Upper lobe of right lung (tissue), 1 donor: ENCODE results near the gene DYNLT1. TPM values are rescaled to one million over a fixed set of nuclear protein-coding genes. Genes with fewer than 3 reads are reported as not detected.

Source experiments
- ATAC-seq: fragments of 200-7000 bp; cut with Tn5 transposase; one replicate; pipeline ENCODE4 v1.9.1; 2020; ENCODE audit warnings: mild to moderate bottlenecking, moderate library complexity
- DNase-seq: peaks from one replicate; pipeline ENCODE4 v3.0.0-alpha.2; 2020
- H3K27ac ChIP-seq: fragments of 200-600 bp; one replicate; pipeline ENCODE4 v1.8.0; 2022
- H3K27me3 ChIP-seq: fragments of 200-600 bp; one replicate; pipeline ENCODE4 v1.8.0; 2022; ENCODE audit warnings: mild to moderate bottlenecking
- H3K36me3 ChIP-seq: fragments of 200-600 bp; one replicate; pipeline ENCODE4 v1.8.0; 2022
- H3K4me1 ChIP-seq: fragments of 200-600 bp; one replicate; pipeline ENCODE4 v1.8.0; 2022
- H3K4me3 ChIP-seq: fragments of 200-600 bp; one replicate; pipeline ENCODE4 v1.8.0; 2022; ENCODE audit warnings: mild to moderate bottlenecking
- H3K9me3 ChIP-seq: fragments of 200-600 bp; one replicate; pipeline ENCODE4 v1.8.0; 2022
- intact Hi-C: fragments of 100-400 bp; cut with DNase I; formaldehyde crosslinking; loops from one replicate; pipeline ENCODE4 v1.11.0; 2022
- total RNA-seq: library from RNA; stranded (reverse); fragmentation: NEBNext Ultra II Directional; extraction: Animal tissue kit (Norgen Biotek cat#: 25700); gene quantifications from one replicate; pipeline ENCODE4 v1.2.1, GENCODE V29; 2021
- TF ChIP-seq, protein P1 (sequence below): fragments of 200-600 bp; IDR thresholded peaks from one replicate; pipeline ENCODE4 v1.8.0; 2022; ENCODE audit warnings: antibody characterized with exemption
- donor health status: DM: no; HTN: yes; CAD: no; lungs with severe emphysema.

DYNLT1 gene
- total RNA-seq, 1 donor from 2014 or later, result 104 TPM

DNA sequence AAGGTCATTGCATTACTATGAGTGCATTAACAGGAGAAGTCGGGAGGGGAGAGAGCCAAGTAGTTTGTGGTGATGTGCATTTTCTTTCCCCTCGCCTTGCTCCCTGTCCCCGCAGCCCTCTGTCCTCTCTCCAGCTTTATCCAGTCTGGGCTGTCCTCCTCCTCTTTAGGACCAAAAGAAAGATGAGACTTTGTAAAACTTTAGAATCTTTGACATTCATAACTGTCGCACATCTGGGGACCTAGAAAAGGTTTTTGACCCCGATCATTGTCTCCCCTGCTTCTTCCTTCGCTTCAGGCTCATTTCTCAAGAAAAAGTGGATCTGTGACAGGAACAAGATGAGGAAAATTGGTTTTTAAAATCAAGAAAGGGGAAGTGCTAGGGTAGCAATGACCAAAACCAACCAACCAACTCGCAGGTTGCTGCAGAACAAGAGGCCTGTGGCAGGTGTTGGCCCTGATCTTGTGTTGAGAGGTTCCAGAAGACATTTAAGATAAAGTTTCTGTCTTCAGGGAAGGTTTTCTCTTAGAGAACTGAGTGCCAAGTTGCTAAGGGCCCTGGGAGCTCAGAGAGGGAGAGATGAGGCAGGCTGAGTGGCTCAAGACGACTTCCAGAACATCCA, 22.9 kb upstream of the DYNLT1 start:
- Histone ChIP-seq H3K27ac (peak overlapping the region; percentile 85), H3K4me3 (no peak overlapping the region), H3K9me3 (no peaks in the 10 kb centered on the region), H3K4me1 (peaks cover 33% of the 10 kb centered on the region), H3K36me3 (no peaks in the 10 kb centered on the region), H3K27me3 (no peaks in the 10 kb centered on the region)
- TF ChIP-seq, protein P1, sequence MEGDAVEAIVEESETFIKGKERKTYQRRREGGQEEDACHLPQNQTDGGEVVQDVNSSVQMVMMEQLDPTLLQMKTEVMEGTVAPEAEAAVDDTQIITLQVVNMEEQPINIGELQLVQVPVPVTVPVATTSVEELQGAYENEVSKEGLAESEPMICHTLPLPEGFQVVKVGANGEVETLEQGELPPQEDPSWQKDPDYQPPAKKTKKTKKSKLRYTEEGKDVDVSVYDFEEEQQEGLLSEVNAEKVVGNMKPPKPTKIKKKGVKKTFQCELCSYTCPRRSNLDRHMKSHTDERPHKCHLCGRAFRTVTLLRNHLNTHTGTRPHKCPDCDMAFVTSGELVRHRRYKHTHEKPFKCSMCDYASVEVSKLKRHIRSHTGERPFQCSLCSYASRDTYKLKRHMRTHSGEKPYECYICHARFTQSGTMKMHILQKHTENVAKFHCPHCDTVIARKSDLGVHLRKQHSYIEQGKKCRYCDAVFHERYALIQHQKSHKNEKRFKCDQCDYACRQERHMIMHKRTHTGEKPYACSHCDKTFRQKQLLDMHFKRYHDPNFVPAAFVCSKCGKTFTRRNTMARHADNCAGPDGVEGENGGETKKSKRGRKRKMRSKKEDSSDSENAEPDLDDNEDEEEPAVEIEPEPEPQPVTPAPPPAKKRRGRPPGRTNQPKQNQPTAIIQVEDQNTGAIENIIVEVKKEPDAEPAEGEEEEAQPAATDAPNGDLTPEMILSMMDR, result no peak
- intact Hi-C loops, result no loop called here
- ATAC-seq (no peak), DNase-seq (no peak)

DNA sequence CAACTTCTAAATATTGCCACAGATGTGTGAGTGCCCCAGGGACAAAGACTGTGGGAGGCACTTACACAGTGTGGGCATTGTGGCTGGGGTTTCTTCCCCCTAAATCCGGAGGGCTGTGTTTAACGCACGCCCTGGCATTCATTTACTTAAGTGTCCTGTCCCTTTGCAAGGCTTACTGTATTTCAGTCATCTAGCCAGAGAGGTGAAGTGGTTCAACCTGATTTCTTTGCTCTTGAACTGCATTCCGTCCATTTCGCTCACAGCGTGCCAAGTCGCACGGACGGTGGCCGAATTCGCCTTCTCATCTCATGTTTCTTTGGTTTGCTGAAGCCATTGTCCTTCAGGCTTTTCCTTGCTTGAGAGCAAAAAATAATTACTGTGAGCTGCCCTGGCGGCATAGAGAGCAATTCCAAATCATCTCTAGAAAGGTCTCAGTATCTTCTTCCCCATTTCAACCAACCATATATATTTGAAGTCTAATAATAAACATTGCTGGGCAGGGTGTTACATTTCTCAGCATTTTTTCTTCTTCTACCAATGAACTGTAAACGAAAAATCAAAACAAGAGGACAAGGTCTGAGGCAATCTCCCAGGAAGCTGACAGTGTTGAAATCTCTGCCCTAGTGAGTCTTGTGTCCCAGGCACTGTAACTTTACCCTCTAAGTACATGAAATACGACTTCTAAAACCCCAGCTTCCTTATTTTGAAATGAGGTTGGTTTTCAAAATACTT, 22.3 kb upstream of the DYNLT1 start:
- DNase-seq (peak; percentile 86), ATAC-seq (peak; percentile 89)
- H3K27me3 ChIP-seq, result no peaks in the 10 kb centered on the region
- no peaks in the 10 kb centered on the region for H3K36me3 ChIP-seq
- H3K9me3 ChIP-seq, result no peaks in the 10 kb centered on the region
- intact Hi-C loops, result no loop called here
- no peak overlapping the region for H3K4me3 ChIP-seq
- TF ChIP-seq, protein P1, result no peak
- H3K27ac ChIP-seq, result peak overlapping the region; percentile 85
- peaks cover 36% of the 10 kb centered on the region for H3K4me1 ChIP-seq

DNA sequence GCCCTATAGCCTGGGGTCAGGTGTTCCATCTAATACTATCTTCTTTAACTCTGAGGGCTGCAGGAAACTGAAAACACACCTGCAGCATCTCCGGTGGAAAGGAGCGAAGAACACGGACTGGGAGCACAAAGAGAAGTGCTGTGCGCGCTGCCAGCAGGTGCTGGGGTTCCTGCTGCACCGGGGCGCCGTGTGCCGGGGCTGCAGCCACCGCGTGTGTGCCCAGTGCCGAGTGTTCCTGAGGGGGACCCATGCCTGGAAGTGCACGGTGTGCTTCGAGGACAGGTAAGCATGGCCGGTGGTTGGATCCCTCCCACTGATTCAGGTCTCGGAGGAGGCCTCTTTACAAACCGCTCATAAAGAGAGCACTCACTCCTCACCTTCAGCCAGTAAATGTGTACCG, 20.8 kb upstream of the DYNLT1 start:
- no peak overlapping the region for H3K27ac ChIP-seq
- no peaks in the 10 kb centered on the region for H3K36me3 ChIP-seq
- no peaks in the 10 kb centered on the region for H3K27me3 ChIP-seq
- intact Hi-C loops, result no loop called here
- no peaks in the 10 kb centered on the region for H3K9me3 ChIP-seq
- DNase-seq (no peak), ATAC-seq (no peak)
- no peak overlapping the region for H3K4me3 ChIP-seq
- peaks cover 41% of the 10 kb centered on the region for H3K4me1 ChIP-seq
- TF ChIP-seq, protein P1, result no peak

DNA sequence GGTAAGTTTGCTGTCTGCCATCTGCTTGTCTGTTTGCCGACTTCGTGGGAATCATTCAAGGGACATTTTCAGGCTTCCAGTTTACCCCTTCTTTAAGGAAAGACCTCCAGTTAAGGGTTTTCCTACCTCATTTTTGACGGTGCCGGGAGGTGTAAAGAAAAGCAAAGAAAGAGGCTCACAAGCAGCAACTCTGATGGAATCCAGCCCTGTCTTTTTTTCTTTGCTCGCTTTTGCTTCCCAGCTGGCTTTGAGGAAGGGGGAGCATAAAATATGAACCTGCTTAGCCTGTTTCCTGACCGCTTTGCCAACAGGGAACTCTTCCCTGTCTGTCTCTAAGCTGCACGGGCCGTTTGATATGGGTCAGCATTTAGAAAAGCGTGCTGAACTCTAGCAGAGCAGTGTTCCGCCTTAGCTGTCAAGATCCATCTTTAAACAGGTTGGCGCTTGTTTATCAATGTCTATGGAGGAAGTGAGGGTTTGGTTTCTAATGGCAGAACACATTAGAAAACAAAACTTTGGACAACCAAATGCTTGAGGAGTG, 19.2 kb upstream of the DYNLT1 start:
- H3K9me3 ChIP-seq, result no peaks in the 10 kb centered on the region
- ATAC-seq, result peak; percentile 3
- H3K4me3 ChIP-seq, result peak overlapping the region; percentile 29
- no peaks in the 10 kb centered on the region for H3K36me3 ChIP-seq
- intact Hi-C loops, result no loop called here
- H3K4me1 ChIP-seq, result peaks cover 47% of the 10 kb centered on the region
- H3K27ac ChIP-seq, result peak overlapping the region; percentile 76
- no peaks in the 10 kb centered on the region for H3K27me3 ChIP-seq
- no peak for DNase-seq
- TF ChIP-seq, protein P1, result no peak

DNA sequence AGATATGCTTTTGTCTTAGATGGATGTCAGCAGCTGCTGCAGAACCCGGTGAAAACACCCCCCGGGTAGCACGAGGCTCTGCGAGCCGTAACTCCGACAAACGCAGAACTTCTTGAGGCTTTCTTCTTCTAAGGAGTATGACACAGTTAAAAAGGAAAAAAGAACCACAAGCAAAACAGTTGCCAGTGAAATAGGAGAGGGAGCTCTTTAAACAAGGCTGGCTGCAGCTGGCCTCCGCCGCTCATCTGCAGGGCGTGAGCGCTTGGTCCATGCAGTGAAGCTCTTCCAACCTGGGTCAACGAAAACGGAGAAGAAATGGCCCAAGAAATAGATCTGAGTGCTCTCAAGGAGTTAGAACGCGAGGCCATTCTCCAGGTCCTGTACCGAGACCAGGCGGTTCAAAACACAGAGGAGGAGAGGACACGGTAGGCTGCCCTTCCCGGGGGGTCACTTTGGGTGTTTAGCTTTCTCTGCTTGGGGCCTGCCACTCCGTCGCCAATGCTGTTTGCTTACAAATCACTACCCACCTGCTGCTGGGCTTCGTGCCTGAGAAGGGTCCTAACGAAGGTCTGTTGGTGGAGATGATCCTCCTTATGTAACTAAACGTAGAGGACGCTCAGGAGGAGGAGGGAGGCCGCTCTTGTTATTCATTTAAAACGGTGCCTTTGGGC, 18.5 kb upstream of the DYNLT1 start:
- Histone ChIP-seq H3K9me3 (no peaks in the 10 kb centered on the region), H3K27me3 (no peaks in the 10 kb centered on the region), H3K4me1 (peaks cover 41% of the 10 kb centered on the region), H3K27ac (peak overlapping the region; percentile 76), H3K36me3 (no peaks in the 10 kb centered on the region), H3K4me3 (peak overlapping the region; percentile 29)
- no peak for ATAC-seq
- TF ChIP-seq, protein P1, result no peak
- intact Hi-C loops, result no loop called here
- no peak for DNase-seq
